GM12878 (cell line): Measurements from ENCODE around the gene GABBR2. TPM values are rescaled to one million over a fixed set of nuclear protein-coding genes. Genes with fewer than 3 reads are reported as not detected.

Experiments
- ATAC-seq: fragments of 200-7000 bp; cut with Tn5 transposase; 3 replicates; pipeline ENCODE4 v1.9.1; 2020; ENCODE audit warnings: mild to moderate bottlenecking, moderate library complexity
- BruUV-seq: library from RNA; stranded (reverse); fragments of 400-500 nt; replicated peaks from 2 replicates; lab custom pipeline; 2021; lab: Mats Ljungman, UMichigan
- CTCF ChIA-PET: fragments of 300-600 bp; sonication (Branson Sonifier 250); formaldehyde crosslinking; extraction: SDS; loops from one replicate; lab custom pipeline; 2021; ENCODE audit warnings: inconsistent platforms; lab: Yijun Ruan, JAX
- POLR2A ChIA-PET: fragments of 350-600 bp; formaldehyde crosslinking; extraction: SDS; loops from one replicate; lab custom pipeline; 2021; ENCODE audit warnings: inconsistent platforms; lab: Charles Lee
- RAD21 ChIA-PET: fragments of 300-600 bp; sonication (Branson Sonifier 250); formaldehyde crosslinking; loops from one replicate; lab custom pipeline; 2023; ENCODE audit warnings: antibody characterized with exemption; ENCODE audit not compliant: unreplicated experiment; lab: Charles Lee
- SMC1A ChIA-PET: fragments of 300-600 bp; sonication (Branson Sonifier 250); formaldehyde crosslinking; loops from one replicate; lab custom pipeline; 2023; ENCODE audit not compliant: unreplicated experiment, uncharacterized antibody; lab: Charles Lee
- DNase-seq: peaks from one replicate; pipeline ENCODE4 v3.0.0-alpha.2; 2011; ENCODE audit warnings: low read depth, low spot score
- FAIRE-seq: peaks from 3 replicates; lab custom pipeline; 2011; peaks lifted over from hg19 to GRCh38; lab: Jason Lieb, UNC
- H2AFZ ChIP-seq: 2 replicates; pipeline ENCODE4 v1.6.0; 2011; ENCODE audit warnings: low read depth, low read length, control low read depth; ENCODE audit not compliant: control insufficient read depth
- H3K27ac ChIP-seq: 2 replicates; pipeline ENCODE4 v1.5.1; 2011; ENCODE audit warnings: control low read depth; ENCODE audit not compliant: control insufficient read depth, insufficient read depth
- H3K27me3 ChIP-seq, 2 experiments: replicated peaks in 1 of 2; 2 replicates each; pipeline versions ENCODE4 v1.6.0 to v1.6.1; 2011; ENCODE audit warnings: low read length in 1 of 2; ENCODE audit not compliant: control insufficient read depth in 2 of 2, insufficient read depth in 2 of 2
- H3K36me3 ChIP-seq, 2 experiments: 2 replicates each; pipeline ENCODE4 v1.5.1; 2011; ENCODE audit warnings: low read length in 1 of 2; ENCODE audit not compliant: control insufficient read depth in 2 of 2, insufficient read depth in 2 of 2
- H3K4me1 ChIP-seq: 2 replicates; pipeline ENCODE4 v1.6.1; 2011; ENCODE audit warnings: mild to moderate bottlenecking, low read length, moderate library complexity, mixed read lengths; ENCODE audit not compliant: control insufficient read depth, insufficient read depth
- H3K4me2 ChIP-seq: 2 replicates; pipeline ENCODE4 v1.6.0; 2011; ENCODE audit warnings: control low read depth; ENCODE audit not compliant: control insufficient read depth, insufficient read depth
- H3K4me3 ChIP-seq: fragments of 200-600 bp; sonication (generic); 2 replicates; pipeline ENCODE4 v1.5.1; 2016
- H3K79me2 ChIP-seq: 2 replicates; pipeline ENCODE4 v1.6.0; 2011; ENCODE audit warnings: low read length; ENCODE audit not compliant: control insufficient read depth, insufficient read depth
- H3K9ac ChIP-seq: 2 replicates; pipeline ENCODE4 v1.8.0; 2011; ENCODE audit warnings: low read length, control low read depth, mixed read lengths; ENCODE audit not compliant: control insufficient read depth, insufficient read depth
- H3K9me3 ChIP-seq: replicated peaks from 3 replicates; pipeline ENCODE4 v1.5.1; 2011; ENCODE audit warnings: mild to moderate bottlenecking, low read length; ENCODE audit not compliant: control insufficient read depth, insufficient read depth
- H4K20me1 ChIP-seq: 2 replicates; pipeline ENCODE4 v1.6.0; 2011; ENCODE audit not compliant: control insufficient read depth, insufficient read depth
- YBX1 ChIP-seq: fragments of 450-650 bp; IDR thresholded peaks from 2 replicates; pipeline ENCODE4 v1.6.1; 2016; ENCODE audit warnings: antibody characterized with exemption
- ZNF207 ChIP-seq: fragments of 450-650 bp; IDR thresholded peaks from 2 replicates; pipeline ENCODE4 v1.6.1; 2014; ENCODE audit warnings: antibody characterized with exemption, mild to moderate bottlenecking, borderline replicate concordance
- ZSCAN29 ChIP-seq: fragments of 450-650 bp; IDR thresholded peaks from 2 replicates; pipeline ENCODE4 v1.6.1; 2017; ENCODE audit warnings: mild to moderate bottlenecking, moderate library complexity
- WGBS: methylation state at CpG from one replicate; pipeline ENCODE4 v1.1.6; 2016; ENCODE audit warnings: low lambda C conversion rate; ENCODE audit not compliant: insufficient replicate concordance, insufficient coverage; ENCODE audit errors: missing lambda C conversion rate; 5-methylcytosine and 5-hydroxymethylcytosine counted together
- in situ Hi-C: fragments of 300-500 bp; cut with MboI; formaldehyde crosslinking; loops from 9 replicates; pipeline ENCODE4 v1.14.3; 2018; ENCODE audit warnings: mixed read lengths
- intact Hi-C: fragments of 100-400 bp; cut with micrococcal nuclease; formaldehyde crosslinking; loops from one replicate; pipeline ENCODE4 v1.14.2; 2022; ENCODE audit not compliant: unreplicated experiment
- polyA plus RNA-seq, 11 experiments: library from polyadenylated mRNA; depleted of rRNA in 4 of 11; unstranded in 6 of 11; stranded (reverse) in 5 of 11; fragments of >200 nt; fragmentation: Nextera tagmentation in 4 of 11; fragmentation: Illumina TruSeq in 1 of 11; extraction: Ambion mirVana in 4 of 11; extraction: Trizol in 1 of 11; gene quantifications; 1 replicate in 1 of 11; 2 replicates in 10 of 11; pipeline versions ENCODE4 v1.2.1 to v1.2.3, GENCODE V29; 2011 to 2016; ENCODE audit warnings: inconsistent platforms in 2 of 11, missing spikeins in 2 of 11, low read depth in 1 of 11
- total RNA-seq, 4 experiments: library from RNA; depleted of rRNA in 3 of 4; stranded (reverse); fragments of >200 nt in 3 of 4; fragmentation: Illumina TruSeq in 1 of 4; extraction: Trizol in 1 of 4; gene quantifications; 2 replicates each; pipeline versions ENCODE4 v1.2.1 to v1.2.3, GENCODE V29; 2013 to 2021
- TF ChIP-seq, protein P1 (sequence below): fragments of 450-650 bp; IDR thresholded peaks from 2 replicates; pipeline ENCODE4 v1.6.1; 2017; ENCODE audit warnings: antibody characterized with exemption, mild to moderate bottlenecking, moderate library complexity

Gene GABBR2
- total and polyA plus RNA-seq, 10 of the 15 experiments (the other 5 are each of a cell fraction or from before 2014, with no cell fraction given): 0.02 to 2.2 (median 0.06) TPM; not detected in 2

GRCh38 chr9:98556511-98556910, 152.2 kb downstream of the GABBR2 start:
- H3K9me3 ChIP-seq: no peaks in the 10 kb centered on the region
- no peak overlapping the region for H3K4me3 ChIP-seq
- DNase-seq (no peak), FAIRE-seq (no peak), ATAC-seq (no peak)
- ChIA-PET POLR2A (interaction anchor here (0.6 kb wide), 1 partner anchor 25 kb away, joined by 4 read pairs; no protein-coding TSS in a partner anchor), SMC1A (no interaction called here), CTCF (no interaction called here), RAD21 (no interaction called here)
- WGBS: 71% methylated on average over 12 of the region's 12 CpGs
- intact Hi-C loops (no loop called here), in situ Hi-C loops (no loop called here)
- TF ChIP-seq YBX1 (no peak), ZNF207 (no peak), ZSCAN29 (no peak)
- TF ChIP-seq, protein P1, sequence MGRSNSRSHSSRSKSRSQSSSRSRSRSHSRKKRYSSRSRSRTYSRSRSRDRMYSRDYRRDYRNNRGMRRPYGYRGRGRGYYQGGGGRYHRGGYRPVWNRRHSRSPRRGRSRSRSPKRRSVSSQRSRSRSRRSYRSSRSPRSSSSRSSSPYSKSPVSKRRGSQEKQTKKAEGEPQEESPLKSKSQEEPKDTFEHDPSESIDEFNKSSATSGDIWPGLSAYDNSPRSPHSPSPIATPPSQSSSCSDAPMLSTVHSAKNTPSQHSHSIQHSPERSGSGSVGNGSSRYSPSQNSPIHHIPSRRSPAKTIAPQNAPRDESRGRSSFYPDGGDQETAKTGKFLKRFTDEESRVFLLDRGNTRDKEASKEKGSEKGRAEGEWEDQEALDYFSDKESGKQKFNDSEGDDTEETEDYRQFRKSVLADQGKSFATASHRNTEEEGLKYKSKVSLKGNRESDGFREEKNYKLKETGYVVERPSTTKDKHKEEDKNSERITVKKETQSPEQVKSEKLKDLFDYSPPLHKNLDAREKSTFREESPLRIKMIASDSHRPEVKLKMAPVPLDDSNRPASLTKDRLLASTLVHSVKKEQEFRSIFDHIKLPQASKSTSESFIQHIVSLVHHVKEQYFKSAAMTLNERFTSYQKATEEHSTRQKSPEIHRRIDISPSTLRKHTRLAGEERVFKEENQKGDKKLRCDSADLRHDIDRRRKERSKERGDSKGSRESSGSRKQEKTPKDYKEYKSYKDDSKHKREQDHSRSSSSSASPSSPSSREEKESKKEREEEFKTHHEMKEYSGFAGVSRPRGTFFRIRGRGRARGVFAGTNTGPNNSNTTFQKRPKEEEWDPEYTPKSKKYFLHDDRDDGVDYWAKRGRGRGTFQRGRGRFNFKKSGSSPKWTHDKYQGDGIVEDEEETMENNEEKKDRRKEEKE: no peak
- no peaks in the 10 kb centered on the region for H4K20me1 ChIP-seq
- H3K4me1 ChIP-seq: no peaks in the 10 kb centered on the region
- H3K36me3 ChIP-seq: no peaks in the 10 kb centered on the region
- H2AFZ ChIP-seq: no peak overlapping the region
- BruUV-seq: no TSS peak
- H3K9ac ChIP-seq: no peak overlapping the region
- H3K79me2 ChIP-seq: no peaks in the 10 kb centered on the region
- no peak overlapping the region for H3K27ac ChIP-seq
- no peak overlapping the region for H3K4me2 ChIP-seq
- H3K27me3 ChIP-seq: no peaks in the 10 kb centered on the region
